ENCODE results near the gene CLCA1.

CLCA1 gene, protein sequence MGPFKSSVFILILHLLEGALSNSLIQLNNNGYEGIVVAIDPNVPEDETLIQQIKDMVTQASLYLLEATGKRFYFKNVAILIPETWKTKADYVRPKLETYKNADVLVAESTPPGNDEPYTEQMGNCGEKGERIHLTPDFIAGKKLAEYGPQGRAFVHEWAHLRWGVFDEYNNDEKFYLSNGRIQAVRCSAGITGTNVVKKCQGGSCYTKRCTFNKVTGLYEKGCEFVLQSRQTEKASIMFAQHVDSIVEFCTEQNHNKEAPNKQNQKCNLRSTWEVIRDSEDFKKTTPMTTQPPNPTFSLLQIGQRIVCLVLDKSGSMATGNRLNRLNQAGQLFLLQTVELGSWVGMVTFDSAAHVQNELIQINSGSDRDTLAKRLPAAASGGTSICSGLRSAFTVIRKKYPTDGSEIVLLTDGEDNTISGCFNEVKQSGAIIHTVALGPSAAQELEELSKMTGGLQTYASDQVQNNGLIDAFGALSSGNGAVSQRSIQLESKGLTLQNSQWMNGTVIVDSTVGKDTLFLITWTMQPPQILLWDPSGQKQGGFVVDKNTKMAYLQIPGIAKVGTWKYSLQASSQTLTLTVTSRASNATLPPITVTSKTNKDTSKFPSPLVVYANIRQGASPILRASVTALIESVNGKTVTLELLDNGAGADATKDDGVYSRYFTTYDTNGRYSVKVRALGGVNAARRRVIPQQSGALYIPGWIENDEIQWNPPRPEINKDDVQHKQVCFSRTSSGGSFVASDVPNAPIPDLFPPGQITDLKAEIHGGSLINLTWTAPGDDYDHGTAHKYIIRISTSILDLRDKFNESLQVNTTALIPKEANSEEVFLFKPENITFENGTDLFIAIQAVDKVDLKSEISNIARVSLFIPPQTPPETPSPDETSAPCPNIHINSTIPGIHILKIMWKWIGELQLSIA

DNA sequence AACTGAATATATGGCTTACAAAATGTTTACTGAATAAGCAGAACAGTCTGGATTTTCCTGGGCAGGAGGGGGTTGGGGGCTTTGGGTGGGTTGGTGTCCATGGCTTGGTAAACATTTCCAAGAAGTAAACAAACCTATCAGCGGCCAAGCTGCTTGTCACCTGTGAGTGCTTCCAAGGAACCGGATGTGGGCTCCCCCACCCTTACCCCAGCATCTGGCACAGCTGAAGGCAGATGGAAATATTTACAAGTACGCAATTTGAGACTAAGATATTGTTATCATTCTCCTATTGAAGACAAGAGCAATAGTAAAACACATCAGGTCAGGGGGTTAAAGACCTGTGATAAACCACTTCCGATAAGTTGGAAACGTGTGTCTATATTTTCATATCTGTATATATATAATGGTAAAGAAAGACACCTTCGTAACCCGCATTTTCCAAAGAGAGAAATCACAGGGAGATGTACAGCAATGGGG, at the start of gene CLCA1:
CLCA1 (plus strand) TSS at position 427 of the 477 bp plus-strand sequence; CDS start at position 472, 45 bp downstream.
- intact Hi-C loops (cut with DNase I), result no loop called here
- DNase-seq, result no peak

- peak in 27 of 42 donors; percentile 14 to 72 (median 40) for DNase-seq
- intact Hi-C loops (cut with DNase I), result no loop called here
These were observed 49.3 kb upstream of the CLCA1 start for GRCh38 chr1:86419277-86419903.

- no peak for DNase-seq
- intact Hi-C loops (cut with DNase I), result no loop called here
These were observed 47.0 kb upstream of the CLCA1 start for GRCh38 chr1:86421601-86422280.

DNA sequence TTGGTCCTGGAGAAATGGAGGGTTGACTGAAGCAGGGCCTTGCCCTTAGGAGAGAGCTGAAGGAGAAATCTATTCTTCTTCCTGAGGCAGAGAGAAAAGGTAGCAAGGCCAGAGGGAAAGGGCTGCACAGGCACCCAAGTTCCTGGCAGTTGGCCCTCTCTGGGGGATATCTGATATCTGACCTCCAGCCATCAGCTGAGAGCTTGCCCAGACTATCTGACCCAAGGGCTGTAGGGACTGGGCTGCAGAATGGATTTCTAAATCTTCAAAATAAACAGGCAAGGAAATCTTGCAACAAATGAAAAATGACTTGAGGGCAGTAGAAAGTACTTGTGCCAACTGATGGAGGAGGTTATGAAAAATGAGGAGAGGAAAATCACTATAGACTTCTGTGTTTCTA, 45.3 kb upstream of the CLCA1 start:
- intact Hi-C loops (cut with DNase I), result no loop called here
- DNase-seq, result no peak

DNA sequence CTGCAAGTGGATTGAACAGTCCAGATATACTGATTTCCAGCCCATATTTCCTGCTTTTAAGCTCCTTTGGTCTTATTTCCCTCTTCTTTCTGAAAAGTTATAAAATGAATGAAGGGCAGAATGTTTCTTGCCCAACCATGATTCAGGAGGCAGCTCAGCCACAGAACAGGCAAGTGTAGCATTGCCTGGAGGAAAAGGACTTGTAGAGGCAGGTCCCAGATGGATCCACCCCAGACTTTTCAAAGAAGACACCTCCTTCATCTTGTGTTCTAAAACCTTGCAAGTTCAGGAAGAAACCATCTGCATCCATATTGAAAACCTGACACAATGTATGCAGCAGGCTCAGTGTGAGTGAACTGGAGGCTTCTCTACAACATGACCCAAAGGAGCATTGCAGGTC, 44.9 kb upstream of the CLCA1 start, which contains the start of gene CLCA2:
CLCA2 (plus strand) TSS at position 299 of the 400 bp plus-strand sequence; CDS start at position 376, 77 bp downstream.
- no peak for DNase-seq
- intact Hi-C loops (cut with DNase I), result no loop called here

- no peak for DNase-seq
- intact Hi-C loops (cut with DNase I), result no loop called here
These were observed 39.5 kb upstream of the CLCA1 start for GRCh38 chr1:86429122-86429725.

DNA sequence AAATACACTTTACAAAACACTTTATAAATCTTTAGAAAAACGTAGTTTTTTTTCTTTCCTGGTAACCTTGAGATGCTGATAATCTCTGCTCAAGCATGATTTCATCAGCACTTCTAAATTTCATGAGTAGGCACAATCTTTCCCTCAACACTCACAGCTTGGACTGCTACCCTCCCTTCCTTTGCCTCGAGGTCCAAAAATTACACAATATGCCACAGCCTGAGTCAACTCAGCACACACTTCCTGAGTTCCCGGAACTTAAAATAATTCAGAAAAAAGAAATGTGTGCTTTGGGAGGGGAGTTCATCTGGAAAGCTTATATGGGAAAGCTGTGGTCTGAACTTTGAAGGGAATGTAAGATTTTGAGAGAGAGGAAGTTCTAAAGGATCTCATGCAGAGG, 38.9 kb upstream of the CLCA1 start:
- peak in 2 of 42 donors; percentile 13 for DNase-seq
- intact Hi-C loops (cut with DNase I), result no loop called here

- intact Hi-C loops (cut with DNase I), result no loop called here
- no peak for DNase-seq
These were observed 38.4 kb upstream of the CLCA1 start for GRCh38 chr1:86430376-86430775.

GRCh38 chr1:86434059-86434458, 34.7 kb upstream of the CLCA1 start:
- intact Hi-C loops (cut with DNase I), result no loop called here
- DNase-seq, result no peak

GRCh38 chr1:86435327-86435726, 33.4 kb upstream of the CLCA1 start:
- DNase-seq, result no peak
- intact Hi-C loops (cut with DNase I), result no loop called here

- no peak for DNase-seq
- intact Hi-C loops (cut with DNase I), result no loop called here
These were observed 32.7 kb upstream of the CLCA1 start for GRCh38 chr1:86436041-86436440.

DNA sequence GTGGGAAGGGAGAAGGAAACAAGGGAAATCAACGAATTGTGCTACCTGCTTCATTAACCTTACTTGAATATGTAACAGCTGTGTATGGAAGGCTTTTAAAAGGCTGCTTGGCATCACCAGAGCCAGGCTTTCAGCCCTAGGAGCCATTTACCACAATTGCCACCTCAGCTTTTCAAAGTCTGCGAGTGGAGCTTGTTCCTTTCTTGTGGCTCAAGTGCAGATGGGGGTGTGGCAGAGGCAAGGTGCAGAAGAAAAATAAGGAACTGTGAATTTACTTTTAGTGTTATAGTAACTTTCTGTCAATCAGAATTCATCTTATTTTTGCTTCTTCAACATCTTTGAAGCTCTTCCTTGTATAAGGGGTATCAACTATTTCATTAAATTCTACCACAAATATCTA, 27.1 kb upstream of the CLCA1 start:
- no peak for DNase-seq
- intact Hi-C loops (cut with DNase I), result no loop called here

- no peak for DNase-seq
- intact Hi-C loops (cut with DNase I), result no loop called here
These were observed 26.7 kb upstream of the CLCA1 start for GRCh38 chr1:86441997-86442396.

- DNase-seq, result no peak
- intact Hi-C loops (cut with DNase I), result no loop called here
These were observed 22.8 kb upstream of the CLCA1 start for GRCh38 chr1:86445919-86446318.

DNA sequence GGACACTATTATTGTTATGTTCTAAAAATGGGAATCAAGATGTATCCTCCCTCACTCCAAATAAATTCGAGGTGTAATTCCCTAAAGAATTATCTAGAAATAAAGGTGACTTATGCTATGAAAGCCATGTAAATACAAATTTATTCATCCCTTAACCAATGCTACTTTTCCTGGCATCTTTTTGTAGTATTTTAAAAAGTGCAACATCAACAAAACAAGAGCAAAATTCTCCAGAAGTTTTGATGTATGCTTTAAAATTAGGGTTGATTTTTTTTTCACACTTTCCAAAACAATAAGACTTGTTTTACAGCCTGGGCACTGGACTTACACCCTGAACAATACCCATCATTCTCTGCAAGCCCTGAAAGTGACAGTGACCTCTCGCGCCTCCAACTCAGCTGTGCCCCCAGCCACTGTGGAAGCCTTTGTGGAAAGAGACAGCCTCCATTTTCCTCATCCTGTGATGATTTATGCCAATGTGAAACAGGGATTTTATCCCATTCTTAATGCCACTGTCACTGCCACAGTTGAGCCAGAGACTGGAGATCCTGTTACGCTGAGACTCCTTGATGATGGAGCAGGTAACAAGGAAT, 21.4 kb upstream of the CLCA1 start:
- DNase-seq, result peak; percentile 11 to 85 (median 64)
- intact Hi-C loops (cut with DNase I), result no loop called here

DNA sequence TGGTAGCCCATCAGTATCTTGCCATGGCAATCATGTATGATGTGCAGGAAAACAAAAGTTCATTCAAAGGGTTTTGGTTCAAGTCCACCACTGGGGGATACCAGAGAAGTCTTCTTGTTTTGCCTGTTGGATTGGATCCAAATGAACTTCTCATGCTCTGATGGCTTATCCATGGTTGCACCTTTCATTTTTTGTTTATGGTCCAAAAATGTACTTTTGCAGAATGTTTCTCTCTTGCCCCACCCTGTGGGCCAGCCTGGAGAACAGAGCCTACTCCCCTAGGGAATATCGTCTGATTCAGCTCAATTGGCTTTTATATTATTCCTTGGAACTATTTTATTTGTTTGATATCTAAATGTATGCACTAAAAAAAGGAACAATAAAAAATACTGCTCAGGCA, 20.1 kb upstream of the CLCA1 start:
- no peak for DNase-seq
- intact Hi-C loops (cut with DNase I), result no loop called here

DNA sequence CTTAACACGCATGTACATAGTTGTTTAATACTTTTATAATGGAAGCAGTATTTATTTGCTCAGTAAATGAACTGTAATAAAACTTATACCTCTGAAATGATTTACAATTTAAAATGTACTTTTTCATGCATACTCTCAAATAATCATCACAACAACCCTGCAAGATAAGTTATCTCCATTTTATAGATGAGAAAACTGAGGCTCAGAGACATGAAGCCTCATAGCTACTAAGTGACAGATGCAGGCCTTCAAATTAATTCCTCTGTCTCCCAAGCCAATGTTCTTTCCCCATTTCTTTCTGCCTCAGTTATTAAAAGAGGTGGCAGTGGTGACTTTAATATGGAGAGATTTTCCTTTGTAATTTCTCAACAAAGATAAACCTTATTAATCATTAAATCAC, 19.6 kb upstream of the CLCA1 start:
- intact Hi-C loops (cut with DNase I), result no loop called here
- no peak for DNase-seq

- DNase-seq, result no peak
- intact Hi-C loops (cut with DNase I), result no loop called here
These were observed 17.9 kb upstream of the CLCA1 start for GRCh38 chr1:86450847-86451246.
